GM18951 (cell line): Measurements from ENCODE around the gene EFS.

Experiments
- POLR2A ChIP-seq: IDR thresholded peaks from 4 replicates; pipeline ENCODE4 v1.6.1; 2011; ENCODE audit warnings: mild to moderate bottlenecking; ENCODE audit not compliant: insufficient read length, insufficient read depth; ENCODE audit errors: extremely low read depth
- in situ Hi-C: fragments of 300-500 bp; cut with MboI; formaldehyde crosslinking; loops from one replicate; pipeline ENCODE4 v1.12.0; 2022; ENCODE audit warnings: low sequenced_read_pairs, mixed read lengths, inconsistent platforms; ENCODE audit not compliant: unreplicated experiment

EFS gene, protein sequence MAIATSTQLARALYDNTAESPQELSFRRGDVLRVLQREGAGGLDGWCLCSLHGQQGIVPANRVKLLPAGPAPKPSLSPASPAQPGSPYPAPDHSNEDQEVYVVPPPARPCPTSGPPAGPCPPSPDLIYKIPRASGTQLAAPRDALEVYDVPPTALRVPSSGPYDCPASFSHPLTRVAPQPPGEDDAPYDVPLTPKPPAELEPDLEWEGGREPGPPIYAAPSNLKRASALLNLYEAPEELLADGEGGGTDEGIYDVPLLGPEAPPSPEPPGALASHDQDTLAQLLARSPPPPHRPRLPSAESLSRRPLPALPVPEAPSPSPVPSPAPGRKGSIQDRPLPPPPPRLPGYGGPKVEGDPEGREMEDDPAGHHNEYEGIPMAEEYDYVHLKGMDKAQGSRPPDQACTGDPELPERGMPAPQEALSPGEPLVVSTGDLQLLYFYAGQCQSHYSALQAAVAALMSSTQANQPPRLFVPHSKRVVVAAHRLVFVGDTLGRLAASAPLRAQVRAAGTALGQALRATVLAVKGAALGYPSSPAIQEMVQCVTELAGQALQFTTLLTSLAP

DNA sequence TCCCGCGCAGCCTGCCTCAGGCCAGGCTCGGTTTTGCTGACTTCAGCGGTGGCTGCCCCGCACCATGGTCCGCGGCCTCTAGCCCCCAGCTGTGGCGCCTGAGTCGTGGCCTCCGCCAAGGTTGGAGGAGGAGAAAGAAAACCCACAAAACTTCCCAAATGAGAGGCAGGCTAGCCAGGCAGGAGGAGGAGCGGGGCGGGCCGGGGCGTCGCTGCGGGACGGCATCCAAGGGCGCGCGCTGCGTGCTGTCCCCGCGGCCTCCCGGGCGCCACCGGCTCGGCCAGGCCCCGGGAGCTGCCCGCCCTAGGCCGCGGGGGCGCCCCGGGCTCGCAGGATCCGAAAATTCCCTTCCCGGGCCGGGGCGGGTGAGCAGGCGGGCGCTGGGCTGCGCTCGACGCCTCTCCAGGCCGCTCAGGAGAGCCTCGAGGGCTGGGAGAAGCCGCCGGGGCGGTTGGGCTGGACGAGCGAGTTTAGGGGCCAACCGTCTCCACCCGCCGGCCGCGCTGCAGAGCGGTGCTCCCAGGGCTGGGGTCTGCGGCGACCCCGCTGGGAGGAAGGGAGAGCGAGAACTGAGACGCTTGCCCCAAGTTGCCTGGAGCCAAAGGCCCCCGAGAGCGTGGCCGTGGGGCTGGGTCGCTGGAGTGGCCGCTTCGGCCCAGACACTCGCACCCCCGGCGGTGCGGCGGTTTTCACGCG, at the start of gene EFS:
TSS of gene EFS (minus strand) at position 137 of the 696 bp plus-strand sequence. CDS start 147 bp downstream, outside the sequence.
- in situ Hi-C loops: no loop called here
- no peak for TF ChIP-seq POLR2A

DNA sequence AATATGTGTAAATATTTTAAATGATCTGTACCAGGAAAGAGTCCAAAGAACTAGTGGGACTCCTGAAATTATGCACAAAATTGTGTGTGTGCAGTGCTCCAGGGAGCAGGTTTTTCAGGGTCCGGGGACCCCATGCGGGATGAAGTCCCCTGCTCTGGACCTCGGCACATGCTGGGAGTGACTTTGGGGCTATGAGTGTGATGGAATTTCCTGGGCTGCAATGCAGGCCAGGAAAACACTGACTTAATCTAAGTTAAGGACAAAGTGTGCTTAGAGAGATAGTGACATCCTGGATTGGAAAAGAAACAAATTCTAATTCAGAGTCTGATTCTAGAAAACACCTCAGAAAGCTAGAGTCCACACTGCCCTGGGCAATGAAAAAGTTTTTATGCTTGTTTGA, 49.3 kb upstream of the EFS start:
- in situ Hi-C loops: no loop called here

DNA sequence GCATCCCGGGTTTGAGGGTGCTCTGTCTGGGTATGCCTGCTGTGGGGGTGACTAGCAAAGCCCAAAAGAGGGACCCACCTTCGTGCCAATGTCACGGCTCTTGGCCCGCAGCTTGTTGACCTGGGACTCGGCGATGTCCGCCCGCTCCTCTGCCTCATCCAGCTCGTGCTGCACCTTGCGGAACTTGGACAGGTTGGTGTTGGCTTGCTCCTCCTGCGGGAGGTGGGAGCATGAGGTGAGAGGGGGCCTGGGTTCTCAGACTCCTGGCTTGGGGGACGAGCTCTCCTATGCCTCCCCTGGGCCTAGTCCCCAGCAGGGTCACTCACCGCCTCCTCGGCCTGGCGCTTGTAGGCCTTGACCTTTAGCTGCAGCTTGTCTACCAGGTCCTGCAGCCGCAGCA, 48.7 kb upstream of the EFS start:
- in situ Hi-C loops: no loop called here
- no peak for TF ChIP-seq POLR2A

More for the DNA sequence above, 49.3 kb upstream of the EFS start:
- no peak for TF ChIP-seq POLR2A

DNA sequence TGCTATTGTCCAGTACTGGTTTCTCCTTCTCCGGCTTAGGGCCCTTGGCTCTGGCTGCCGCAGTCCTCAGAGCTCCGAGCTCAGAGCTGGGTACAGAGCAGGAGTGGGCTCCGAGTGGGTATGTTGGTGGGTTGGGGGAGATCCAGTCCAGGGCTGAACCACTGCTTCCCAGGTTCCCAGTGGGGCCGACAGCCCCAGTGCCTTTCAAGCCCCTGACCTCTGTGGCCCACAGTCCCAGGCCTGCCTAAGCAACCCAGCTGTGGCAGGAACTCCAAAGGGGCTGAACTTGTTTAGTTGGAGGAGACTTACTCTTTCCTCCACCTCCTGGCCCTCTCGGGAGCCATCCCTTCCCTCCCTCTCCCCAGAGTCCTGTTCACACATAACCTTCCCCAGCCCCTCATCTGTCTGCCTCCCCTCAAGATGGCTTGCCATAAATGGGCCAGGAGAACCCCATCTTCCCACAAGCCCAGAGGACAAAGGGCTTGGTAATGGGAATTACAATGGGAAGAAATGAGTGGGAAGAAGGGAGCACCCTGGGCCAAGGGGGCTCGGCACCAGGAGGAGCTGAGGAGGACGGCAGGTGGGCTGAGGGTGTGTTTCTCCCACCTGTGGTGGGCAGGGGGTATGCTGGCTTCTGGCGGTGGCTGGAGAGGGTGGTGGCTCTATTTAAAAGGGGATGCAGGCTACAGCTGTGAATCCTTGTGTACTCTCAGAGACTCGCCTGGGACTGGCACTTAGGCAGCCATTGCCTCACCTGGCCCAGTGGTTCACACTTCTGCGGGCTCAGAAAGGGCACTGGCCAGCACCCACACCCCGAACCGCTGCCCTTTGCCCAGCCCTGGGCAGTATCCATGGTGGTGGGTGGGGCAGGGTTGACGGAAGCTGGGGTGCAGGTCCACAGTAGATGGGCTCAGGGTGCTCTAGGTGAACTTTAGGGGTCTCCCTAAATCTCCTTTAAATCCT, 46.9 kb upstream of the EFS start:
- in situ Hi-C loops: no loop called here
- TF ChIP-seq POLR2A: no peak

DNA sequence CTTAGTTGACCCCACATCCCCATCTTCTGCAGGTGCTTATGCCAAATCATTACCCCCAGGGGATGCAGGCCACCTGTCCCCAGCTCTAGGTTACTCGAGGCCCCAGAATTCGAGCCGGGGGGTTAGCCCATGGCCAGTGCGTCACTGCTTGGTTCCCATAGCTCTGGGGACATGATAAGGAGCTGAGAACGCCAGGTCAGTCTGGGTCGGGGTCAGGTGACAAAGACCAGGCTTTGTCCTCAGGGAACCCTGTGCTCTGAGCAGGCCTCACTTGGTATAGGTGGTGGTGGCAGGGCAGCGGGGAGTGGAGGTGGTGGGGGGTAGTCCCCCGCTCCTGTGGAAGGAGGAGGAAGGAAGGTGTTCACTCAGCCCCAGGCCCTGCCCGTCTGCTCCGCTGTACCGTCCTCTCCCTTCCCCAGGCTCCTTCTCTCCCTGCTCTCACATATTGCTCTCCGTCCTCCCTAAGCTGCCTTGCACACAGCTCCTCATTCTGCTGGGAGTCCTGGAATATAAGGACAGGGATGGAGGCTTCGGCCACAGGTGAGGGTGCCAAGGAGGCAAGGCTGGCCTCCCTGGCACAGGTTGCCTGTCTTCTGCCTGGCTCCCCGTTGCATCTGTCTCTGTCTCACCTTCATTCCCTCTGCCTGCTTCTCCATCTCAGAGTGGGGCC, 45.1 kb upstream of the EFS start:
- in situ Hi-C loops: no loop called here
- no peak for TF ChIP-seq POLR2A

- in situ Hi-C loops: no loop called here
- no peak for TF ChIP-seq POLR2A
Measured at GRCh38 chr14:23409475-23409874, 44.5 kb upstream of the EFS start.

DNA sequence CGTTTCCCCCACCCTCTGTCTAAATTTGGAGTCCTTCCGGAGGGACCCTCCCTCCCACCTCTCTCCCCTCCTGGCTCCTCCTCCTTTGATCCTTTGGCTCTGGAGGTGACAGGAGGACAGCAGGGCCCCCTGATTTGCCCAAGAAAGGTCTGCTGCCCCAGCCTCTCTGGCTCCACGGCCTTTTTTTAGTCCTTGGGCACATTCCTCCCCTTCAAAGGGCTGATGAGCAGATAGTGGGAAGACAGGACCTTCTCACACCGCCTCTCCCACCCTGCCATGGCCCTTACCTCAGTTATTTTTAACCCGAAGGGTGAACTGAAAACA, 43.3 kb upstream of the EFS start:
- in situ Hi-C loops: no loop called here
- TF ChIP-seq POLR2A: no peak

GRCh38 chr14:23407516-23408306, 42.7 kb upstream of the EFS start, which contains the start of gene MYH6:
Gene MYH6 (minus strand): TSS chr14:23408273. CDS start chr14:23407223, 1,050 bp downstream.
- in situ Hi-C loops: no loop called here
- TF ChIP-seq POLR2A: no peak

- TF ChIP-seq POLR2A: no peak
- in situ Hi-C loops: no loop called here
Measured at GRCh38 chr14:23406725-23407355, 41.9 kb upstream of the EFS start.

- in situ Hi-C loops: no loop called here
- no peak for TF ChIP-seq POLR2A
Measured at GRCh38 chr14:23406244-23406643, 41.3 kb upstream of the EFS start.

DNA sequence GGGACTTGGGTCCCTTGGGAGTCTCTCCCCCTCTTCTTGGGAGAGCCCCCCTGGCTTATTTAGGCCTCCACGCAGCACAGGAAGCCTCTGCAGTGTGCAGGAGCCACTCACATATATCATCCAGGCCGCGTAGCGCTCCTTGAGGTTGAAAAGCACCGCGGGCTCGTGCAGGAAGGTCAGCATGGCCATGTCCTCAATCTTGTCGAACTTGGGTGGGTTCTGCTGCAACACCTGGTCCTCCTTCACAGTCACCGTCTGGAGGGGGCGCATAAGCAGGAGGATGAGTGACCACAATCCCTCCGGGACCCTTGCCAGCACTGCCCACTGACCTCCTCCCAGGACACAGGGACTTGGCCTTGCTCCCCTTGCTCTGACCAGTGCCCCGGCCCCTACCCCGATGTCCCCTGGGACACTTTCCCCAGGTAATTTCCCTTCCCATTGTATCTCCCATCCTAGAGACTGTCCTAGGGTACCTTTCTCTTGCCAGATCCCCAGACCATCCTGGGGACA, 40.6 kb upstream of the EFS start:
- in situ Hi-C loops: no loop called here
- no peak for TF ChIP-seq POLR2A
